GM23338 (cell line): ENCODE results near the gene DUSP18.

Experiments
- CREB1 ChIP-seq: fragments of 250-450 bp; sonication (Bioruptor Pico); IDR thresholded peaks from 2 replicates; pipeline ENCODE4 v1.5.0; 2020; ENCODE audit warnings: low read depth, mild to moderate bottlenecking, moderate library complexity
- CTCF ChIP-seq, 2 experiments: fragments of 200-600 bp in 1 of 2; sonication (generic) in 1 of 2; conservative IDR thresholded peaks; 2 replicates each; pipeline versions ENCODE4 v1.5.1 to v1.6.1; 2016 to 2017; ENCODE audit warnings: antibody characterized with exemption in 2 of 2, low read depth in 2 of 2, mild to moderate bottlenecking in 2 of 2, moderate library complexity in 1 of 2
- ETS1 ChIP-seq: IDR thresholded peaks from 2 replicates; pipeline ENCODE4 v1.6.1; 2016; ENCODE audit warnings: antibody characterized with exemption
- EZH2 ChIP-seq: fragments of 200-600 bp; sonication (generic); IDR thresholded peaks from one replicate; pipeline ENCODE4 v1.8.0; 2017; ENCODE audit warnings: antibody characterized with exemption, mild to moderate bottlenecking, low read depth; ENCODE audit not compliant: unreplicated experiment
- EZH2phosphoT487 ChIP-seq: fragments of 200-600 bp; sonication (generic); IDR thresholded peaks from one replicate; pipeline ENCODE4 v1.8.1; 2018; ENCODE audit warnings: antibody characterized with exemption; ENCODE audit not compliant: unreplicated experiment
- POLR2AphosphoS5 ChIP-seq: IDR thresholded peaks from 2 replicates; pipeline ENCODE4 v1.6.1; 2016; ENCODE audit warnings: antibody characterized with exemption, low read depth
- STAT1 ChIP-seq: IDR thresholded peaks from one replicate; pipeline ENCODE4 v1.6.1; 2016; ENCODE audit warnings: antibody characterized with exemption; ENCODE audit not compliant: unreplicated experiment
- ZNF114 ChIP-seq: fragments of 250-450 bp; sonication (Bioruptor Pico); IDR thresholded peaks from 2 replicates; pipeline ENCODE4 v1.5.0; 2020; ENCODE audit warnings: mild to moderate bottlenecking, moderate library complexity

GRCh38 chr22:30668386-30668710 lies 673 bp upstream of the DUSP18 start:
- TF ChIP-seq CREB1 (CRISPR knock-in tag) (no peak), CTCF (conservative IDR thresholded peaks at IDR 0.05; ENCODE audit: low read depth in 2 of 2) (no peak), EZH2phosphoT487 (no peak), EZH2 (no peak), ZNF114 (CRISPR knock-in tag) (no peak), STAT1 (no peak), POLR2AphosphoS5 (no peak), ETS1 (no peak)
